ENCODE data around the gene KLF11. TPM values are rescaled to one million over a fixed set of nuclear protein-coding genes. Genes with fewer than 3 reads are reported as not detected.

KLF11 gene
- total RNA-seq, 3 donors from 2014 or later (not counting 1 experiment from before 2014, with no cell fraction given), result 47.3 to 85.8 (median 49.3) TPM

DNA sequence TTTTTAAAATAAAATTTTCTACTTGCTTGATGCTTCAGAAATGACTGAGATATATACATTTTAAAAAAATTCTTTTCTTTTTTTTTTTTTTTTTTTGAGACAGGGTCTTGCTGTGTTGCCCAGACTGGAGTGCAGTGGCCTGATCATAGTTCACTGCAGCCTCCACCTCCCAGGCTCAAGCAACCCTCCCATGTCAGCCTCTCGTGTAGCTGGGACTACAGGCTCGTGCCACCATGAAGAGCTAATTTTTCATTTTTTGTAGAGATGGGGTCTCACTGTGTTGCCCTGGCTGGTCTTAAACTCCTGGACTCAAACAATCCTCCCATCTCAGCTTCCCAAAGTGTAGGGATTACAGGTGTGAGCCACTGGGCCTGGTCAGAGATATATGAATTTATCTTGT, 24.0 kb downstream of the KLF11 start:
- TF ChIP-seq, protein P1, sequence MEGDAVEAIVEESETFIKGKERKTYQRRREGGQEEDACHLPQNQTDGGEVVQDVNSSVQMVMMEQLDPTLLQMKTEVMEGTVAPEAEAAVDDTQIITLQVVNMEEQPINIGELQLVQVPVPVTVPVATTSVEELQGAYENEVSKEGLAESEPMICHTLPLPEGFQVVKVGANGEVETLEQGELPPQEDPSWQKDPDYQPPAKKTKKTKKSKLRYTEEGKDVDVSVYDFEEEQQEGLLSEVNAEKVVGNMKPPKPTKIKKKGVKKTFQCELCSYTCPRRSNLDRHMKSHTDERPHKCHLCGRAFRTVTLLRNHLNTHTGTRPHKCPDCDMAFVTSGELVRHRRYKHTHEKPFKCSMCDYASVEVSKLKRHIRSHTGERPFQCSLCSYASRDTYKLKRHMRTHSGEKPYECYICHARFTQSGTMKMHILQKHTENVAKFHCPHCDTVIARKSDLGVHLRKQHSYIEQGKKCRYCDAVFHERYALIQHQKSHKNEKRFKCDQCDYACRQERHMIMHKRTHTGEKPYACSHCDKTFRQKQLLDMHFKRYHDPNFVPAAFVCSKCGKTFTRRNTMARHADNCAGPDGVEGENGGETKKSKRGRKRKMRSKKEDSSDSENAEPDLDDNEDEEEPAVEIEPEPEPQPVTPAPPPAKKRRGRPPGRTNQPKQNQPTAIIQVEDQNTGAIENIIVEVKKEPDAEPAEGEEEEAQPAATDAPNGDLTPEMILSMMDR (IDR thresholded peaks at IDR 0.05), result no peak
- no peaks in the 10 kb centered on the region for H3K36me3 ChIP-seq (ENCODE audit: control insufficient read depth, insufficient read depth, low read length)
- Mint-ChIP-seq H3K4me3 (no peak overlapping the region), H3K27me3 (ENCODE audit: low read depth in 2 of 2) (peaks cover 0 to 2% of the 10 kb centered on the region in 2 donors), H3K36me3 (no peaks in the 10 kb centered on the region), H3K4me1 (peaks cover 0 to 6% of the 10 kb centered on the region in 2 donors), H3K27ac (no peak overlapping the region), H3K9me3 (no peaks in the 10 kb centered on the region)
- no peak for ATAC-seq
- no peaks in the 10 kb centered on the region for H3K27me3 ChIP-seq (ENCODE audit: control insufficient read depth, insufficient read depth, low read length)
- no peak overlapping the region for H3K4me3 ChIP-seq (ENCODE audit: low read length)
- intact Hi-C loops (cut with micrococcal nuclease), result no loop called here
- no peaks in the 10 kb centered on the region for H3K9me3 ChIP-seq (ENCODE audit: control insufficient read depth, insufficient read depth, low read length)
- no peak for DNase-seq
- WGBS (ENCODE audit: insufficient coverage), result 100% methylated on average over 1 of the region's 2 CpGs
- no peak overlapping the region for H3K27ac ChIP-seq (ENCODE audit: low read length)
- H3K4me1 ChIP-seq (ENCODE audit: control insufficient read depth, insufficient read depth, low read length), result no peaks in the 10 kb centered on the region

DNA sequence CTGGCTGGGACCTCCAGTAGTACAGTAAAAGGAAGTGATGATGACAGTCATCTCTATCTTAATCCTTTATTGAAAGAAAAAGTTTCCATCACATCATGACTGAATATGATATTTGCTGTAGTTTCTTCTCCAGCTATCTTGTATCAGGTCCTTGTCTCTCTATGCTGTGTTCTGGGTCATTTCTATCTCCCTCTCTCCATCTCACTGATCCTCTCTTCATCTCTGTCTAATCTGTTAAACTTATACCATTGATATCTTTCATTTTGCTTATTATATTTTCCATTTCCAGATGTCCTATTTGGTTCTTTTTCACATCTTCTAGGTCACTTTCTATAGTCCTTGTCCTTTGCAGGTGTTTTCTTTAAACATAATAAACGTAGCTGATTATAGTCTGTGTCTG, 24.5 kb downstream of the KLF11 start:
- peaks cover 0 to 11% of the 10 kb centered on the region in 2 donors for H3K4me1 Mint-ChIP-seq
- H3K27me3 Mint-ChIP-seq (ENCODE audit: low read depth in 2 of 2), result peaks cover 0 to 7% of the 10 kb centered on the region in 2 donors
- no peak for ATAC-seq
- H3K4me3 Mint-ChIP-seq, result no peak overlapping the region
- H3K27ac ChIP-seq (ENCODE audit: low read length), result no peak overlapping the region
- H3K36me3 ChIP-seq (ENCODE audit: control insufficient read depth, insufficient read depth, low read length), result no peaks in the 10 kb centered on the region
- no peaks in the 10 kb centered on the region for H3K27me3 ChIP-seq (ENCODE audit: control insufficient read depth, insufficient read depth, low read length)
- no peak for DNase-seq
- no peak overlapping the region for H3K27ac Mint-ChIP-seq
- no peak overlapping the region for H3K4me3 ChIP-seq (ENCODE audit: low read length)
- H3K36me3 Mint-ChIP-seq, result no peaks in the 10 kb centered on the region
- 100% methylated on average over 1 of the region's 1 CpG for WGBS (ENCODE audit: insufficient coverage)
- no peaks in the 10 kb centered on the region for H3K9me3 ChIP-seq (ENCODE audit: control insufficient read depth, insufficient read depth, low read length)
- no peaks in the 10 kb centered on the region for H3K9me3 Mint-ChIP-seq
- intact Hi-C loops (cut with micrococcal nuclease), result no loop called here
- TF ChIP-seq, protein P1 (IDR thresholded peaks at IDR 0.05), result no peak
- peaks cover 3% of the 10 kb centered on the region for H3K4me1 ChIP-seq (ENCODE audit: control insufficient read depth, insufficient read depth, low read length)

DNA sequence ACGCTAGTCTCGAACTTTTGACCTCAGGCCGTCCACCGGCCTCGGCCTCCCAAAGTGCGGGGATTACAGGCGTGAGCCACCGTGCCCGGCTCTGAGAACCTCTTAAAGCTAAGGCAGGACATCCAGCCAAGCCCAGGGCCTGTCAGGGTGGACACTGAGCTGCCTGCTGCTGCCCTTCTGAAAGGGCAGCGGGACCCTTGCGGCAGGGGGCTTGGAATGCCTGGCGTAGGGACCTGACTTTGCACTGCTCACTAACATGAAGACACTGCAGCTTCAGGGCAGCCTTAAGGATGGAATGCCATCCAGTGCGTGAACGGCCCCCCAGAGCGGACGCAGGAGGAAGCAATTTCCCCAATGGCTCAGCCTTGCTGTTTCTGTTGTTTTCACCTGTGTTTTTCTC, 27.8 kb downstream of the KLF11 start:
- Histone ChIP-seq H3K27ac (ENCODE audit: low read length) (no peak overlapping the region), H3K4me1 (ENCODE audit: control insufficient read depth, insufficient read depth, low read length) (peaks cover 3% of the 10 kb centered on the region), H3K9me3 (ENCODE audit: control insufficient read depth, insufficient read depth, low read length) (no peaks in the 10 kb centered on the region), H3K4me3 (ENCODE audit: low read length) (no peak overlapping the region), H3K36me3 (ENCODE audit: control insufficient read depth, insufficient read depth, low read length) (no peaks in the 10 kb centered on the region), H3K27me3 (ENCODE audit: control insufficient read depth, insufficient read depth, low read length) (peaks cover 4% of the 10 kb centered on the region)
- Mint-ChIP-seq H3K4me3 (no peak overlapping the region), H3K9me3 (no peaks in the 10 kb centered on the region), H3K4me1 (peaks cover 0 to 12% of the 10 kb centered on the region in 2 donors), H3K36me3 (no peaks in the 10 kb centered on the region), H3K27ac (no peak overlapping the region), H3K27me3 (ENCODE audit: low read depth in 2 of 2) (peaks cover 21% of the 10 kb centered on the region in 2 donors)
- TF ChIP-seq, protein P1 (IDR thresholded peaks at IDR 0.05), result no peak
- ATAC-seq, result no peak
- no peak for DNase-seq
- 93% methylated on average over 16 of the region's 16 CpGs for WGBS (ENCODE audit: insufficient coverage)
- intact Hi-C loops (cut with micrococcal nuclease), result no loop called here

DNA sequence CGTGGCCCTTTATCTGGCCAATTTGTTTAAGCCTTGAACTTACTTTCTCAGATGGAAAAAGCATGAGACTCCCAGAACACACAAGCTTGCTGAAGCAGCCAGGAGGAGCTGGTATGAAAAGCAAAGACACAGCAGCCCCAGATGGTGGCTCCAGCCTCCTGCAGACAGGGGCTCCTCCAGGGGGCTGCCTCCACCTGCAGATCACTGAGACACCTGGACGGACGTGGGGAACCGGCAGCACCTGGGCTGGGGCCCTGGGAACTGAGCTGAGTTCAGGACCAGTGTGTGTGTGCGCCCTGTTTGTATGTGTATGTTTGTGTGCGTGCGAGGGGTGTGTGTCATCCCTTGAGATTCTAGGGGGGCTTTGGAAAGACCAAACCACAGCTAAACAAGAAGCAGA, 28.2 kb downstream of the KLF11 start:
- no peaks in the 10 kb centered on the region for H3K36me3 Mint-ChIP-seq
- no peak overlapping the region for H3K4me3 Mint-ChIP-seq
- intact Hi-C loops (cut with micrococcal nuclease), result no loop called here
- H3K27ac ChIP-seq (ENCODE audit: low read length), result no peak overlapping the region
- H3K4me1 ChIP-seq (ENCODE audit: control insufficient read depth, insufficient read depth, low read length), result peaks cover 3% of the 10 kb centered on the region
- no peaks in the 10 kb centered on the region for H3K36me3 ChIP-seq (ENCODE audit: control insufficient read depth, insufficient read depth, low read length)
- no peak for ATAC-seq
- H3K4me3 ChIP-seq (ENCODE audit: low read length), result no peak overlapping the region
- peaks cover 4% of the 10 kb centered on the region for H3K27me3 ChIP-seq (ENCODE audit: control insufficient read depth, insufficient read depth, low read length)
- WGBS (ENCODE audit: insufficient coverage), result 95% methylated on average over 7 of the region's 7 CpGs
- H3K4me1 Mint-ChIP-seq, result peaks cover 0 to 12% of the 10 kb centered on the region in 2 donors
- TF ChIP-seq, protein P1 (IDR thresholded peaks at IDR 0.05), result no peak
- H3K27me3 Mint-ChIP-seq (ENCODE audit: low read depth in 2 of 2), result peaks cover 25% of the 10 kb centered on the region in 2 donors
- H3K27ac Mint-ChIP-seq, result no peak overlapping the region
- H3K9me3 ChIP-seq (ENCODE audit: control insufficient read depth, insufficient read depth, low read length), result no peaks in the 10 kb centered on the region
- H3K9me3 Mint-ChIP-seq, result no peaks in the 10 kb centered on the region
- DNase-seq, result no peak
